Activated gamma-delta T cell (primary cell): ENCODE data around the gene SIPA1L3.
"Not testable (repeated sequence)": the region's sequence is repeated elsewhere in the genome, so short reads cannot be mapped to it uniquely, and the experiment has no call there.

Source experiments
- DNase-seq: peaks from one replicate; lab custom pipeline; 2025; lab: John Stamatoyannopoulos, UW

SIPA1L3 gene

GRCh38 chr19:38068826-38069225 lies 161.8 kb downstream of the SIPA1L3 start:
- DNase-seq: no peak

- DNase-seq: no peak
Observed at GRCh38 chr19:38070573-38070972, 163.6 kb downstream of the SIPA1L3 start.

GRCh38 chr19:38071054-38071453 lies 164.0 kb downstream of the SIPA1L3 start:
- DNase-seq: not testable (repeated sequence)

GRCh38 chr19:38071647-38072046 lies 164.6 kb downstream of the SIPA1L3 start:
- no peak for DNase-seq

GRCh38 chr19:38072776-38073750 lies 166.1 kb downstream of the SIPA1L3 start:
- no peak for DNase-seq

- no peak for DNase-seq
Observed at GRCh38 chr19:38073841-38074685, 167.1 kb downstream of the SIPA1L3 start.

GRCh38 chr19:38076337-38076736 lies 169.3 kb downstream of the SIPA1L3 start:
- no peak for DNase-seq

GRCh38 chr19:38078302-38078930 lies 171.4 kb downstream of the SIPA1L3 start:
- DNase-seq: no peak

GRCh38 chr19:38079926-38080380 lies 172.9 kb downstream of the SIPA1L3 start:
- DNase-seq: no peak

GRCh38 chr19:38081547-38082255 lies 174.7 kb downstream of the SIPA1L3 start:
- DNase-seq: no peak

GRCh38 chr19:38082256-38083118 lies 175.5 kb downstream of the SIPA1L3 start:
- no peak for DNase-seq

GRCh38 chr19:38084196-38084595 lies 177.2 kb downstream of the SIPA1L3 start:
- DNase-seq: no peak

GRCh38 chr19:38089440-38089839 lies 182.4 kb downstream of the SIPA1L3 start:
- no peak for DNase-seq

- no peak for DNase-seq
Observed at GRCh38 chr19:38093154-38093553, 186.1 kb downstream of the SIPA1L3 start.

GRCh38 chr19:38093587-38093986 lies 186.6 kb downstream of the SIPA1L3 start:
- no peak for DNase-seq

- no peak for DNase-seq
Observed at GRCh38 chr19:38095411-38096308, 188.7 kb downstream of the SIPA1L3 start.

- DNase-seq: no peak
Observed at GRCh38 chr19:38099966-38100365, 193.0 kb downstream of the SIPA1L3 start.

GRCh38 chr19:38100589-38100988 lies 193.6 kb downstream of the SIPA1L3 start:
- no peak for DNase-seq

GRCh38 chr19:38101723-38102122 lies 194.7 kb downstream of the SIPA1L3 start:
- DNase-seq: no peak
